ENCODE results near the gene GCSAML.

GCSAML gene

DNA sequence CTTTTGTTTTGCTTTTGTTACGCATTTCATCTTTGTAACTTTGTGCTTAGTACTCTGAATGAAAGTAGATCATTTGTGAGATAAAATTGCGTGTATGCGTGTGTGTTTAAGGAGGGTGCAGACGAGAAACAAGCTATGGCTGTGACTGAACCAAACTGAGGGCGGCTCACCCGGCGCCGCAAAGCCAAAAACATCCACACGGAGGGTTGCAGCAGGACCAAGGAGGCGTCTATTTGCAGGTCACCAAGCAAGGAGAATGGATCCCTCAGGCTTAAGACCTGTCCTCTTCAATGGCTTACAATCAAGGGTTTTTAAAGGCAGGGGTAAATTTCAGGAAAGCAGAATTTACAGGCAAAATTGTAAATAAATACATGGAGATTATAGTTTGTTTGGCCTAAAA is 12.8 kb downstream of the GCSAML start:
- no peak overlapping the region for H3K27ac ChIP-seq
- H3K4me3 ChIP-seq: no peak overlapping the region

DNA sequence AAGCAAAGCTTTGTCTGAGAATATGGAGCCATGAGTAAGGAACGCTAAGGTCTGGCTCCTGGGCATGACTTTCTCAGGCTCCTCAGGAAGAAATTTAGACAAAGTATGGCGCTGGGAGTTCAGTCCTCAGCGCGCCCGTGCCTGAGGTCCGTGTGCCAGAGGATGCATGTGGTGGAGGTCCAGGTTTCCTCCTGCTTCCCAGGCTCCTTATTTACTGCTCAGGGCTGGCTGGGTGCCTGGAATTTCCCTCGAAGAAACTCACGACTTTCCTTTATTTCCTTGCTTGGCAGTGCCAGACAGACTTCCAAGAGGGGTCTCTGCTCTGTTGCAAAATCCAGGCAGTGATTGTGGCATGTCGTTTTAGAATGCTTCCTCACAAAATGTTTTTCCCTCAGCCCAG is 13.3 kb downstream of the GCSAML start:
- Histone ChIP-seq H3K27ac (no peak overlapping the region), H3K4me3 (no peak overlapping the region)

DNA sequence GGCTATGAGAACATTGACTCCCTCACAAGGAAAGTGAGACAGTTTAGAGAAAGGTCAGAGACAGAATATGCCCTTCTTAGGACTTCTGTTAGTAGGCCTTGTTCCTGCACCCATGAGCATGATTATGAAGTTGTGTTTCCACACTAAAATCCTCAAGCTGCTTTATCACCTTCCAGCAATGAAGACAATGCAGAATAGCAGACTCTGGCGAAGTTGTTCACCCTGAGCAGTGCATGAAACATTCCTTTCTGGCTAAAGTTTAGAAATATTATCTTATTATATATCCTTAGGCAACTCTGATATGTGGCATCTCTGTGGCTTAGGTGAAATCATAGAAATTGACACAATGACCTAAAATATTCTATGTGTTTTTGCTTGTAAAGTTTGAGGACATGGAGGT is 25.3 kb downstream of the GCSAML start:
- H3K4me3 ChIP-seq: no peak overlapping the region

DNA sequence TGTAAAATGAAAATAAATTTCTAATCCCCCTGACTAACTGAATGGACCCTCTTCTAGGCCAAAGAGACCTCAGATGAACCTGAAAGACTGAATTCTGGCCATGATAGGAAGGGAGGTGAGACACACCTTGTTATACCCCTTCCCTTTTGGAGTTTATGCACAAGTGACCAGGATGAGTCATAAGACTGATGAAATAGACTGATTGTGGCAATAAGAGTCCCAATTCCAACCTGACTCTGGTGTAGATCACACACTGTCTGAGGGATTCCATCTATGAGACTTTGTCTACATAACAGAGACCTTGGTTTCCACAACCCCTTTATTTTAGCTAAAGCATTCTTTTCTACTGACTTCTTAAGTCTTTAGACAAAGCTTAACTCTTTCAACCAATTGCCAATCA is 25.7 kb downstream of the GCSAML start:
- Histone ChIP-seq H3K27ac (no peak overlapping the region), H3K4me3 (no peak overlapping the region)

More for the DNA sequence above, 25.3 kb downstream of the GCSAML start:
- no peak overlapping the region for H3K27ac ChIP-seq

GRCh38 chr1:247576514-247576913 is 27.6 kb downstream of the GCSAML start:
- Histone ChIP-seq H3K4me3 (no peak overlapping the region), H3K27ac (no peak overlapping the region)

DNA sequence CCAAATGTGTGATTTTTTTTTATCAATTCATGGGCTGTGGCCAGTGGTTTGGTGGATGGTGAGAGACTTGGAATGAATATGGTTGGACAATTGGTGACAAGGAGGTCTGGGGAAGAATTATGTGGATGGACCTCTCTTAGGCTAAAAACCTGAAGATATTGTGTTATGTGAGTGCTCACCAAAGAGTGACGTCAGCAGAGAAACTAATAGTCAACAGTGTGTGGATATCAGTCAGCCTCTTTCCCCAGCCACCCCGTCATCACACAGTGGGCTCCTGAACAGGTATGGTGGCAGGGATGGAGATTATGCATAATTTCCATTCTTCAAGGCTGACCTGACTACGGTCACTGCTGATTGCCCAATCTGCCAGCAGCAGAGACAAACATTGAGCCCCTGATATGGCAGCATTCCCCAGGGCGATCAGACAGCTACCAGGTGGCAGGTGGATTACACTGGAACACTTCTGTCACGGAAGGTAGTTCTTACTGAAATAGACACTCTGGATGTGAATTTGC is 30.1 kb downstream of the GCSAML start:
- H3K27ac ChIP-seq: no peak overlapping the region
- H3K4me3 ChIP-seq: no peak overlapping the region

DNA sequence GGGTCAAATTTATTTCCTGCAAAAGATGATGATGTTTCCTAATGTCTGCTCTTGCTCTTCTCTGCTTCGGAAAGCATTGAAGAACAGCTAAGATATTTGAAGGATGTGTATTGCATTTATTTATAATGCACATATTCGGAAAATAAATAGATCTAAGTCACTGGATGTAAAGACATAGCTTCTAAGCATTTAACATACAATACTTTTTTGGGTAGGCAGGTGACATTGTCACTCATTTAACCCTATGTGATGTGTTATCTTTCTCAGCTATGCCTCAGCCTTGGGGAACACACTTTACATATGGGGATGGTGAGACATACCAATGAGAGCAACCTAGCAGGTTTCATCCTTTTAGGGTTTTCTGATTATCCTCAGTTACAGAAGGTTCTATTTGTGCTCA is 39.1 kb downstream of the GCSAML start, which contains the start of gene OR2G2:
OR2G2 (plus strand) TSS at position 301 of the 400 bp plus-strand sequence; CDS start at position 301, 0 bp downstream.
- H3K4me3 ChIP-seq: no peak within 1 kb of the TSS
- no peak within 1 kb of the TSS for H3K27ac ChIP-seq

GRCh38 chr1:247605286-247605685 is 56.4 kb downstream of the GCSAML start, which contains the start of gene OR2G3:
TSS of gene OR2G3 (plus strand) at chr1:247605586. CDS start at chr1:247605586, 0 bp downstream.
- Histone ChIP-seq H3K27ac (no peak within 1 kb of the TSS), H3K4me3 (no peak within 1 kb of the TSS)

DNA sequence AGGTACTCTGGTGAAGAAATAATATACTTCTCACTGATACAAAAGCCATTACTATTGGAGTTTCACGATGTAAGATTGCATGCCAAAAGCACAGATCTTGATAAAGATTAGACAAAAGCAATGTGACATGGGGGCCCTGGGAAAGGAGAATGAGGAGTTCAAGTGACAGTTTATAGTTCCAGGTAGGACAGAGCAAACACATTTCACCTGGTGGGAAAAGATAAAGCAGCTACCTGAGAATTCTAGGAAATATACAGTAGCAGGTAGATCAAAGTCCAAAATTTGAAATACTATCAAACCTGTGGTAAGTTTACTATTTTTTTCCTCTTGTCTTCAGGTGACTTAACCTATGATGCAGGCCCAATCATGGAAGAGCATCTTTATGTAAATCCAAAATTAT is 64.5 kb downstream of the GCSAML start:
- no peak overlapping the region for H3K27ac ChIP-seq
- no peak overlapping the region for H3K4me3 ChIP-seq

GRCh38 chr1:247614625-247615024 is 65.7 kb downstream of the GCSAML start:
- H3K27ac ChIP-seq: no peak overlapping the region
- no peak overlapping the region for H3K4me3 ChIP-seq
